ENCODE results near the gene CBFA2T2.
"Not testable (repeated sequence)": the region's sequence is repeated elsewhere in the genome, so short reads cannot be mapped to it uniquely, and the experiment has no call there.

CBFA2T2 gene

GRCh38 chr20:33631910-33632309 lies 142.0 kb downstream of the CBFA2T2 start:
- DNase-seq: peak in 1 of 42 donors; percentile 31
- intact Hi-C loops (cut with DNase I): not testable (repeated sequence)

GRCh38 chr20:33635341-33635740 lies 145.4 kb downstream of the CBFA2T2 start:
- intact Hi-C loops (cut with DNase I): no loop called here

GRCh38 chr20:33636776-33637175 lies 146.9 kb downstream of the CBFA2T2 start:
- intact Hi-C loops (cut with DNase I): no loop called here
- DNase-seq: no peak

More at GRCh38 chr20:33635341-33635740, 145.4 kb downstream of the CBFA2T2 start:
- DNase-seq: peak in 1 of 42 donors; percentile 36

GRCh38 chr20:33640287-33640686 lies 150.4 kb downstream of the CBFA2T2 start:
- DNase-seq: peak in 1 of 42 donors; percentile 28
- intact Hi-C loops (cut with DNase I): no loop called here

- intact Hi-C loops (cut with DNase I): no loop called here
- DNase-seq: no peak
Observed at GRCh38 chr20:33644313-33645071, 154.6 kb downstream of the CBFA2T2 start.

- no peak for DNase-seq
- intact Hi-C loops (cut with DNase I): no loop called here
Observed at GRCh38 chr20:33645072-33645358, 155.1 kb downstream of the CBFA2T2 start.

- DNase-seq: no peak
- intact Hi-C loops (cut with DNase I): no loop called here
Observed at GRCh38 chr20:33645396-33645795, 155.5 kb downstream of the CBFA2T2 start.

- intact Hi-C loops (cut with DNase I): no loop called here
- no peak for DNase-seq
Observed at GRCh38 chr20:33646191-33646590, 156.3 kb downstream of the CBFA2T2 start.

- intact Hi-C loops (cut with DNase I); DNase-seq: not testable (repeated sequence)
Observed at GRCh38 chr20:33646959-33647602, 157.2 kb downstream of the CBFA2T2 start.

- intact Hi-C loops (cut with DNase I): no loop called here
- DNase-seq: peak in 1 of 42 donors; percentile 6
Observed at GRCh38 chr20:33647603-33648395, 157.9 kb downstream of the CBFA2T2 start.

- intact Hi-C loops (cut with DNase I): no loop called here
- peak in 1 of 42 donors; percentile 6 for DNase-seq
Observed at GRCh38 chr20:33648396-33649004, 158.6 kb downstream of the CBFA2T2 start.

GRCh38 chr20:33649201-33649681 lies 159.3 kb downstream of the CBFA2T2 start:
- DNase-seq: peak in 41 of 42 donors; percentile 40 to 86 (median 66)
- intact Hi-C loops (cut with DNase I): no loop called here

- DNase-seq: no peak
- intact Hi-C loops (cut with DNase I): loop anchor here (5.0 kb wide), 1 partner anchor 193 kb away; no protein-coding TSS in a partner anchor
Observed at GRCh38 chr20:33650111-33650752, 160.3 kb downstream of the CBFA2T2 start.

GRCh38 chr20:33650753-33651561 lies 161.1 kb downstream of the CBFA2T2 start:
- intact Hi-C loops (cut with DNase I): loop anchor here (5.0 kb wide), 1 partner anchor 194 kb away; no protein-coding TSS in a partner anchor
- DNase-seq: no peak

GRCh38 chr20:33651562-33652048 lies 161.7 kb downstream of the CBFA2T2 start:
- intact Hi-C loops (cut with DNase I): loop anchor here (5.0 kb wide), 1 partner anchor 194 kb away; no protein-coding TSS in a partner anchor
- peak in 1 of 42 donors; percentile 10 for DNase-seq

- peak in 41 of 42 donors; percentile 47 to 88 (median 68) for DNase-seq
- intact Hi-C loops (cut with DNase I): loop anchor here (5.0 kb wide), 1 partner anchor 196 kb away; no protein-coding TSS in a partner anchor
Observed at GRCh38 chr20:33653218-33653899, 163.5 kb downstream of the CBFA2T2 start.
